NCI-H2081 (cell line): Measurements from ENCODE around the gene RGS21.
"Not testable (repeated sequence)": the region's sequence is repeated elsewhere in the genome, so short reads cannot be mapped to it uniquely, and the experiment has no call there.

Experiments
- DNase-seq, 2 experiments: peaks; one replicate each; lab custom pipeline; 2025; lab: John Stamatoyannopoulos, UW

The RGS21 gene, protein sequence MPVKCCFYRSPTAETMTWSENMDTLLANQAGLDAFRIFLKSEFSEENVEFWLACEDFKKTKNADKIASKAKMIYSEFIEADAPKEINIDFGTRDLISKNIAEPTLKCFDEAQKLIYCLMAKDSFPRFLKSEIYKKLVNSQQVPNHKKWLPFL

DNA sequence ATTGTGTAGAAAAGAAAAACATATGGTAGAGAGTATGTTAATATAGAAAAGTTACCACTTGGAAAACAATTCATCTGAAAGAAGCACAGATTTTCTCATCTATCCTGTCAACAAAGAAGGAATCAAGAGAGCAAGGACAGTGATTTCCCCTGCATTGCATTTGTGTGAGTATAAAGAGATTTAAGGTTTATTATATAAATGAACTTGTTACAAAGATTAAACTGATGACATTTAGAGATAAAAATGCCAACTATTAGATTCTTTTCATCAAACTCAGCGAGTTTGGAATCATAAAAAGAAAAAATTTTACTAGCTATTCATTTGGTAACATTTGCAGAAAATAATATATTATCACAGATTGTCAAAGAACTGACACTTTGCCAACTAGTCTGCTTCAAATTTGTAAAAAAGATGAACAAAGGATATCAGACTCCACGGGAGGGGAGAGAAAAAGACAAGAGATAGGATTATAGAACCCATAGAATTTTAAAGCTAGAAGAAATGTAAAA is at the start of gene RGS21:
Gene RGS21, plus strand, starts transcription at position 51 of the 509 bp plus-strand sequence. CDS start 26,045 bp downstream, outside the sequence.
- no peak for DNase-seq

DNA sequence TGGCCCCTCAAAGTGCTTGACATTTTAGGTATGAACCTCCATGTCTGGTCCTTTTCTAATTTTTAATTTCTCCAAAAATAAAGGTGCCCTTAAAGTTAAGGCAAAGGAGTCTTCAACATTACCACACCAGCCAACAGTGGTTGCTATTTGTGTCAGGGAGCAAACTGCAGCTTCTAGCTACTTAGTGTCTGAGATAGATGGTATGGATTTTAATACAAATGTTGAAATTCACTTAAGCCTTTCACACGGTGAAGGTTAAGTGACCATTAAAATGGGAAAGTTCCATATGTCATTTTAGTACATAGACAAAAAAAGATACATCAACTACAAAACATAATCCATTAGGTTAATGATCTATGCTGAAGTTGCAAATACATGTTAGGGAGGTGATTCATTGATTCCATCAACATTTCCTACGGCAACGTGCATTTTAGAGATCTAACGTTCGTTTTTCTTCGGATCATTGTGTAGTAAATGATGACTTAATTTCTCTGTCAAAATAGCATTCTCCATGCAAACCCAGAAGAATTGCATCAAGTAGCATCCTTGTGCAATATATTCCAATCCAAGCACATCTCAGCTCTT is 48.2 kb upstream of the RGS21 start:
- no peak for DNase-seq

DNA sequence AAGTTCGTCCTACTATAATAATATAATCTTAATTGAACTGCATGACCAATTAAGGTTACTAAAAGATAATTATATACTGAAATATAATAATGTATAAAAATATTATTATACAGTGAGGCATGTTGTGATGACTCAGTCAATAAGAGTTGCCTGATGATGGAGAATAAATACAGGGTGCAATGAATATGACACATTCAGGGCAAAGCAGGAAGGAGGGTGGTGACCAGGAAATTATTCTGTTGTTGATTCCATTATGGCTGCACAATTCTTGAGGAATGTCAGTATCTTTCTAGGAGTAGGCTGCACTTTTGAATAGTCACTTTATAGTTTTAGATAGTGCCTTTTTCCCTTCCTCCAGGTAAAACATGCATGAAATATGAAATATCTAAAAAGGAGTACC is 46.4 kb upstream of the RGS21 start:
- DNase-seq = no peak

DNA sequence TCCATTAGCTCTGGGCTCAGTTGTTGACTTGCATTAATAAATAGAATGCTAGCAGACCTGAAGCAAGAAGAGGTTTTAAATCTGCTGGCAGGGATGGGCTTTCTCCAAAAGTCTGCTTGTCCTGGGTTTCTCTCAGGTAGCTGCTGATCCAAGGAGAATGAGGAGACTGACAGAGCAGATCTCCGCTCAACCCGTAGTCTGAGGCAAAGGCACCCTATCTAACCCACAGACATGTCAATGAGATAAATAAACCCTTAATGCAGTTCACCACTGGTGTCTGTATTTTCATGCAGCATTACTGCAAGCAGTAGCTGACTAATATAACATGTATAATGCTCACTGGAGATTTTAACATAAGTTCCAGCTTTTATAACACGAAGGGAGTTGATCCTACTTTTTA is 44.1 kb upstream of the RGS21 start:
- no peak for DNase-seq

DNA sequence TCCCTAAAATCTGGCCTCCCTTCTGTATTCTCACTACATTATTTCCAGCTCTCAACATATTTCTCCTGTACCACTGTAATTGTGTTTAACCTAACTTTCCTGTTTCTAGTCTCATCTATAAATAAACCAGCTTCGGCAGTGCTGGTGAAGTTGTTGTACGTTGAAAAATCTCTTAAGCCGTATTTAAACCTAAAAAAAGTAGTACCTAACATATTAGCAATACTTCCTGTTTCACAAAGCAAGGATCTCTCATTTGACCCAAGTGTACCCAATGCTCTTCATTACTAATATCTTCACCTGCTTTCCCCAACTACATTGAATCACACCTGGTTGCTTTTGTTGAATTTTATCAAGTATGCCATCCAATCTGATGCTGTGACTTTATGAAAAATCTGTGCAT is 42.2 kb upstream of the RGS21 start:
- no peak for DNase-seq

DNA sequence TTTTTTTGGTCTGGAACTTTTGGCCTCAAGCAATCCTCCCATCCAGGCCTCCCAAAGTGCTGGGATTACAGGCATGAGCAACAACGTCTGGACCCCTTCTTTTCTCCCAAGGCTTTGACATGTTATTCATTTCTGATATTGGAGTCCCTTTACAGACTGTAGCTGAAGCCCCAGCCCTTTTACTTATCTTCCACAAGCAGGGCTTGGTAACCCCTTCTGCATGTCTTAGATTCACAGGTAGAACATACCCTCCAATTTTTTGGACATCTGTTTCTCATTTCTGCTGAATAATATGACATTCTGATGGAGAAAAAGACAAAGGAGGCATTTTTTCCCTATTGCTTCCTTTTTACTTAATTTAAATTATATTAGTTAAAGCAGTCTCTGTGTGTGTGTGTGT is 39.2 kb upstream of the RGS21 start:
- no peak for DNase-seq

DNA sequence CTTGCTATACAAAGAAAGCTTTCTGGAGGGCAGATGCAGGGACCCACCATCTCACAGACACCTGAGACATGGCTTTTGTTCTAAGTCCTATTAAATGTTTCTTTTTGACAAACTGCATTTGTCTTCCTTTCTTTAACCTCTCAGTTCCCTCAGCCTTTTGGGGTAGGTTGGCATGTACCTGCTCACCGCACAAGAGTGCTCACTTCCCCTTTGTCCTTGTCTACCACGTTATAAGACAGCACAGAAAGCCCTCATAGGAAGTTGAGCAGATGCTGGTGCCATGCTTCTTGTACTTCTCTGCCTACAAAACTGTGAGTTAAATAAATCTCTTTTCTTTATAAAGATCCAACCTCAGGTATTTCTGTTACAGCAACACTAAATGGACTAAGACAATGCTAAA is 31.9 kb upstream of the RGS21 start:
- DNase-seq = no peak

DNA sequence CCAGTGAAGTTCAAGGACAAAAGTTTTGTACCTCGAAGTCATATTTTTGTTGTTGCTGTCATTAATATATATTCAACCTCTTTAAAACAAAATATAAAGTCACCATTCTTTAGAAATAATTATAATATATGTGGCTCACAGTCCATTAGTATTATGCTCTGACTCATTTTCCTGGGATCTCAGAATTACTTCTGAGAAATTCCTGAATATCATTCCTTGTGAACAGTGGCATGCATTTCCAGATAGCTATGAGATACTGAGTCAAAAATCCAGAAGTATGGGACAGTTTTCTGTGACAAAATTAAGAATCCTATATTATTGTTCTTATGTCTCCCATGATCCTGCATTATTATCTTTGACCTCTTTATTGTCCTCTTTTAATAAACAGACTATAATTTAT is 13.8 kb upstream of the RGS21 start:
- no peak for DNase-seq

DNA sequence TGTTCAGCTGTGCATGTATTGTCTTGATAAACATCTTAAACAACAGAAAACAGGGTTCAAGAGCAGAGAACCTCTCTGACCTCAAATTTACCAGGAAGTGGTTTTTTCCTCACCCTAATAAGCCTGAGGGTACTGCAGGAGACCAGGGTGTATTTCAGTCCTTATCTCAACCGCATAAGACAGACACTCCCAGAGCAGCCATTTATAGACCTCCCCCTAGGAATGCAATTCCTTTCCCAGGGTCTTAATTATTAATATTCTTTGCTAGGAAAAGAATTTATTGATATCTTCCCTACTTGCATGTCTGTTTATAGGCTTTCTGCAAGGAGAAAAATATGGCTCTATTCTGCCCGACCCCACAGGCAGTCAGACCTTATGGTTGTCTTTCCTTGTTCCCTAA is 8.5 kb upstream of the RGS21 start:
- not testable (repeated sequence) for DNase-seq

DNA sequence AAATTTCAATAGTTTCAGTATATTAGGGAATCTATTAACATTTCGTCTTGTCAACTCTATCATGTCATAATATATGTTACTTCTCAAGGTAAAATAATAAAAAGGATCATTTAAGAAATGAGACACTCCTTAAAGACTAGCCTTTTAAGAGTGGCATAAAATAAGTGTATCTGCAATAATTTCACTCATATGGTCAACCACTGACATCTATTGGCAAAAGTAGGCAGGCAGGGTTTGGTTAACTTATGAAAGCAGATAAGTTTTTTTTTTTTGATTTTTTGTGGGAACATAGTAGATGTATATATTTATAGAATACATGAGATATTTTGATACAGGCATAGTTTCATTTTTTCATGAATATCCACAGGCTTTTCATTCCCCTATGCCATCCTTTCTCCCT is 5.5 kb upstream of the RGS21 start:
- DNase-seq = peak; percentile 13 to 18

DNA sequence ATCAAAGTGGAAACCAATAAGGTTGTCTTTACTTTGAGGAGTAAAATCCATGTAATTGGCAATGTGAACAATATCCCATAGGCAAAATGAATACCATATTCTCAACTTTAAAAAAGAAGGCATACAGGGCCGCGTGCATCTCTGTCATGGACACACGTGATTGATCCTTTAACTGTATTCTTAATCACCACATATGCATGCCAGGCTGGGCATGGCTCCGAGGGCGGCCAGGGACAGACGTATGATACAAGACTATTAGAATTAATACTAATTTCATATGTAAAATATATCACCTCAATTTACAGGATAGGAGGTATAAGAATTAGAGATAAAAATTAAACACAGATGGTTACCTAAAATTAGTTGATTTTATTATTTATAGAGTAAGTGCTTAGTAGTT is 11.2 kb downstream of the RGS21 start:
- DNase-seq = no peak

DNA sequence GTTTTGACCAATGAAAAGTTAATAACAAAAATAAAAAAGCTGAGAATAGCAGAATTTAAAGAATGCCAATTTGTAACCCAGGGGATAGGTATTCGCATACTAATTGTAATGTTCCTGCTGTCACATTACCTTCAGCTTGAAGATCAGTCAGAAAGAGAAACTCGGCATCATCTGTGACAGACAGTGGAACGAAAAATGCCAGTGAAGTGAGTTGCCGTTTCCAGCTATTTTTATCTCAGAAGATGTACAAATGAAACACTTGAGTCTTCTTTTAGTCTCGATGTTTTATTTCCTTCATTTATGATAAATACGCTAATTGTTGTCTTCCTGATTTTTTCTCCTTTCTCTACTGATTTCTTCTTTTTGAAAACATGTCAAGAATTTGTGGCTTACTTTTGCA is 26.1 kb downstream of the RGS21 start:
- no peak for DNase-seq

DNA sequence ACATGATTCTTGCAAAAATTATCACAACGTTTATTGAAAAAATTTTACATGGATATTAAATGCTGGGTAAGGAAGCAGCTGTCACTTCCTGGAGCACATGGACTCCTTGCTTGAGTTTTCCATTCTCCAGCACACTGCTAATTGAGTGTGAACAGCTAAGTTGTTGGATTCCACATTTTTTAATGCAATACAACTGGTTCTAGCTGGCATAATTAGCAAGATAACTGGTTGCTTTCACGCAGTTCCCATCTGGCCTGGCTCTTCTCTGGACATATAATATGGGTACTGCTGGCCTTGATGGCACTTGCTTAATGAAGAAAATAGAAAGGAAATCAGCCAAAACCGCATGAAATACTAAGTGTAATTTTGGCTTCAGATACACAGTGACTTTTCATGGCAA is 26.6 kb downstream of the RGS21 start:
- DNase-seq = no peak

DNA sequence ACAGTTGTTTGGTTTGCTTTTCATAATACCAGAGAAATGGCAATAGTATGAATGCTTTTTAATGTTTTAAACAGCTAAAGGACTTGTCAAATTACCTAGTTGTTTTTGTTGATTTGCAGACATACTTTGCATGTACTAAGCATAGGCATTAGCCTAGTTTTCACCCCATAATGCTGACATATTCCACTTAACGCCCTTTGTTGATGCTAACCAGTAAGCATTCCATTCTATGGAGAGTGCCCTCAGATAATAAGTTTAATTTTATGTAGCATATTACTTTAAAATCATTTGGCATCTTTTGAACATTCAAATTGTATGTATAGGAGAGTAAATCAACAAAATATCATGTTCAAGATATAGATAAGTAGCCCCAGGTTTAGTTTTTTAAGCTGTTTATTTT is 32.5 kb downstream of the RGS21 start:
- no peak for DNase-seq

DNA sequence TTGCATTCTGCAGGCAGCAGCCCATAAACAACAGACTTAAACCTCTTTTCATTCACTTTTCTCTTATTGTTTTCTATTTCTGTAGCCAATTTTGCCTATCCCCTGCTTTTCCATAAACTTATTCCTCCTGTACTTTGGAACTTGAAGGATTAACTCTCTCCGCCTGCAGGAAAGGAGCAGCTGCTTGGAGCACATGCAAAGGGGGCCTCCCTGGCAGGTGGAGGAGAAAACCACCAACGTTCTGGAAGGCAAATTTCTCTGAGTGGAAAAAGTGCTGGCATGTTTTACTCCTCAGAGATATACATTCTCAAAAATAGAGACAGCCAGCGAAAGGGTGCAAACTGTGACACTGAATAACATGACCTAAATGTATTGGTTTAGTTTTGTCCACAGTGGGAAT is 33.6 kb downstream of the RGS21 start:
- DNase-seq = no peak

DNA sequence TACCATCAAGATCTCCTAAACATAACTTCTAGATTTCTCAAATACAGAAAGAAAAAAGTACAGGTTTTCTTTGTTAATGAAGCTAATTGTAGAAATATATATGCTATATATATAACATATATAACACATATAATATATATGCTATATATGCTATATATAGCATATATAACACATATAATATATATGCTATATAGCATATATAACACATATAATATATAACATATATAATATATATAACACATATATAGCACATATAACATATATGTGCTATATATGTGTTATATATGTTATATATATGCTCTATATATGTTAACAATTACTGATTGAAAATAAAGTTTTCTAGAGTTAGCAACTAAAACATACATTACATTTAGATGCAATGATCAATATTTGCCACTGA is 34.8 kb downstream of the RGS21 start:
- DNase-seq = no peak

DNA sequence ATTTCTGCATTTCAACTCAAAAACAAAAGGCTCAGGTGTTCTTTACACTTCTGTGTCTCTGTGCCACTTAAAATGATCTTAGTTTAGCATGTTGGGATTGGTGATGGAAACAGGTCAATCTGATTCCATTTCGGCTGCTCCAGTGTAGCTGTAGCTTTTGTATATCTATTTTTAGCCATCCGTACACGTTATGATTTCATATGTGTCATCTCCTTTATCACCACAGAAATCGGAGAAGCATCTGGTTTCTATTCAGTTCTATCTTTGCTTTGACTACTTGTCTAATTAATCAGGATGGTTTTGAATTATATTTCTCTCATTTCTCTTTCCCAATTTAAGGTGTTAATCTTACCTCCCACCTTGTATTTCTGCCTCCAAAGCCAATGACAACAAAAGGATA is 41.1 kb downstream of the RGS21 start:
- DNase-seq = no peak

DNA sequence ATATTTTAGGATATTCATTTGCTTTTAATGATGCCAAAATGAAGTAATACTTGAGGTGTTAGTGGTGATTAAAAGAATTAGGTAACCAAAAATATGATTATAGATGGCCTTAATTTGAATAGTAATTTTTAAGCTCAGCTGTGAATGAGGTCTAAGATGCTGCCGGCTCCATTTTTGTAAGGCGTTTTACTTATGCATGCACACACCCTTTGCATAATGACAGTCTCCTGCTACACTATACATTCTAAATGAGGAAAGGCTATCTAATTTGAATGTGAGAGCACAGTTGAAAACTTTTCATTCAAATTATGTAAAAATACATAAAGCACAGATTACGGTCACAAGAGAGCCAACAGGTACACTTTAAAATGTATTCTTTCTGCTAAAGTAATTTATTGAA is 41.6 kb downstream of the RGS21 start:
- DNase-seq = no peak

DNA sequence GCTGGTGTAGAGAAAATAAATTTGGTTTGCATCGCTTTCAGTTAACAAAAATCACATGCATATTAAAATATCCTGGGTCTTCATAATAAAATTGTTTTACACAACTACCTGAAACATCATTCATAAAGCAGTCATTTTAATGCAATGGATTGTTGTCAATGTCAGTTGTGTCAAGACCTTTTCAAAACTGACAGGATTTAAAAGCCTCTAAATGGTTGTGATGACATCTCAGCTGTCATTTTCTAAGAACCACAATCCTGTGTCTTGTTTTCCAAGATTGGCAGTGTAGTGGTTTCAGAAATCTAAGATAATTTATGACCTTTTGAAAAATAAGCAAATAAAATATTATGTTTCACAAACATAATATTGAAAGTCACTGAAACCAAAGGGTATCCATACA is 42.0 kb downstream of the RGS21 start:
- DNase-seq = no peak

DNA sequence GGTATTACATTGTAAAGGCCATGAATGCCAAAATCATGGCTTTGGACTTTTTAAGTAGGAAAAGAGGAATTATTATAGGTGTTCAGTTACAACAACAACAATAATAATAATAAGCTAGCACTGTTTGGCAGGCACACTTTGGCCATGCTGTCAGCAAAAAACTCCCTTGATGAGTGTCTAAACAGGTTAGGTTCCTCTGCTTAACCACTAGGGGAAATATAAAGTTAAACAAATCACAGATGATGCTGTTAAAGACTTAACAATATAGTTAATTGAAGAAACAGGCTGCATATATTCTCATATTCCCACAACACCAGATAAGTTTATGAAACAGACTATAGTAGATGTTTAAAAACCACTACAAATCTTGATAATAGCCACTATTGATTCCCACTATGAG is 46.4 kb downstream of the RGS21 start:
- DNase-seq = no peak

DNA sequence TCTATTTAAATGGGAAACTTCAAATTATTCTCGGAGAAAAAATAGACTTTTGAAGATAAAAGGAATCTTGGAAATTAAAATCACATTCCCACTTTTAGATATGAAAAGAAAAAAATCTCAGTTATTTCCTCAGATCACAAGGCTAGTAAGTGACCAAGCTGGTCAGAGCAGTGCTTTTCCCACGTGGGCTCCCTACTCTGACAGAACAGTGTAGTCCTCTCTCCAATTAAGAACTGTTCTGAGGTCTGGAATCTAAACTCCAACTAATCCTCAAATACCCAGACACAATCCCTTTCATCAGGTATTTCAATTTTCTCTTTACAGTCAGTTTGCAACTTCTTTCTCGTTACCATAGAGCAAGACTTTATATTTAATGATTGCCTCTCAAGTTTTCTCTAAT is 50.6 kb downstream of the RGS21 start:
- DNase-seq = no peak

DNA sequence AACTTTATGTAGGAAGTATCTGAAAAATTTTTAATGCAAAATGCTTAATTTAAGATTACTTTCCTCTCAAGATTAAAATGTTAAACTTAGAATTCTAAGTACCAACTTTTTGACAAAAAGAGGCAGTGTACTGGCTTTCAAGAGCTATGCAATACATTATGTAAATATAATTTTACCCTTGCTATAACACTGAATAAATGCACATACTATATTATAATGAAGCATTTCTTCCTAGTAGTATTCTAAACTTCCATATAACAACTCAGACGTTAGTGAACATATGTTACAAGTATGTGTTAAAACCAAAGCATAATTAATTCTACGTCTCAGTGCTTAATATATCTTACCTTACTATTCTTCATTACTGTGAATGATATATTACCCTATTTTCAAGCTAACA is 58.5 kb downstream of the RGS21 start:
- no peak for DNase-seq

DNA sequence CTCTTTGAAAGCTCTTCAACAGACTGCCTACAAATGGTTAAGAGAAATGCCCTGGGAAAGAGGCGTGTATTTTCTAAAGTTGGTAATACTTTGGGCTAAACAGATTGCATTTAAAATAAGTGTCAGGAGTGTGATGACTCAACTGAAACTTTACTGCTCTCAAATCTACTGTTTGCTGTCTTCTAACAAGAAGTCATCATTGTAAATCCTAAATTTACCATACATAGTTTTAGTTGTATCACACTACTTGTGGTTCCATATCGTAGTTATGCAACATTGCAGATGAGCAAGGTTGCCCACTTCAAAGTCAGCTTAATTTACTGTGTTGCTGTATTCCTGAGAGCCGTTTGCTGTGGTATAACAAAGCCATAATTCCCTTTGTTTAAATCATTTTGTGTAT is 59.6 kb downstream of the RGS21 start:
- no peak for DNase-seq

DNA sequence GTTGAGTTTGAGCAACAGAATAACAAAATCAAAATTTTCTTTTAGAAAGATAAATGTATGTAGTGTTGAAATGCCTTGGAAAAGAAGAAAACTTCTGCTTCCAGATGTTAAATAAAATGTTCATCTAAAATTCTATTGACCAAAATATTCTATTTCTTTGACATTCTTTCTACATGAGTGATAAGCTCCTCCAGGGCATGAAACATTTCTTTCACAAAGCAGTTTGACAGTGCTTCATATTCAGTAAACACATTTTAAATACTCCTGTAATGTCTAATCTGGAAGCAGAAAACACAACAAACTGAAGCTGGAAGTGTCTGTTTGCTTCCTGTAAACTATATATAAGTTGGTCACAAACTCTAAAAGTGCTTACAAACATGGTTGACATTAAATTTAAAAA is 61.5 kb downstream of the RGS21 start:
- DNase-seq = no peak
